NCI-H82 (cell line): ENCODE measurements around the gene SLC27A4.

Source experiments
- DNase-seq: peaks from one replicate; lab custom pipeline; 2025; lab: John Stamatoyannopoulos, UW

Gene SLC27A4

DNA sequence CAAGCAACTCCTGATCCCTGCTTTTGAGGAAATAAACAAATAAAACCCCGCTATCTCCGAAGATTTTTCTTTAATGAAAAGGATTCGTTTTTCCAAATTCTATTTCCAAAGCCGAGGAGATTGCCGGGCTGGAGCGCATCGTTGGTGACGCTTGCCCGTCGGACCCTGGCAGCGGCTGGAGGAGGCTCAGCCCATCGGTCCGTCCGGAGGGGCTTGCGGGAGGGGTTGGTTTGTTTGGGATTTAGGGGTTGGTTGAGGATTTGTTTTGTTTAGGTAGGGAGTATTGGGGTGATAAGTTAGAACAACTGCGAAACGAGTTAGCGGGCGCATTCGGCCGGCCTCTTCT is 51.6 kb downstream of the SLC27A4 start:
- DNase-seq = no peak

DNA sequence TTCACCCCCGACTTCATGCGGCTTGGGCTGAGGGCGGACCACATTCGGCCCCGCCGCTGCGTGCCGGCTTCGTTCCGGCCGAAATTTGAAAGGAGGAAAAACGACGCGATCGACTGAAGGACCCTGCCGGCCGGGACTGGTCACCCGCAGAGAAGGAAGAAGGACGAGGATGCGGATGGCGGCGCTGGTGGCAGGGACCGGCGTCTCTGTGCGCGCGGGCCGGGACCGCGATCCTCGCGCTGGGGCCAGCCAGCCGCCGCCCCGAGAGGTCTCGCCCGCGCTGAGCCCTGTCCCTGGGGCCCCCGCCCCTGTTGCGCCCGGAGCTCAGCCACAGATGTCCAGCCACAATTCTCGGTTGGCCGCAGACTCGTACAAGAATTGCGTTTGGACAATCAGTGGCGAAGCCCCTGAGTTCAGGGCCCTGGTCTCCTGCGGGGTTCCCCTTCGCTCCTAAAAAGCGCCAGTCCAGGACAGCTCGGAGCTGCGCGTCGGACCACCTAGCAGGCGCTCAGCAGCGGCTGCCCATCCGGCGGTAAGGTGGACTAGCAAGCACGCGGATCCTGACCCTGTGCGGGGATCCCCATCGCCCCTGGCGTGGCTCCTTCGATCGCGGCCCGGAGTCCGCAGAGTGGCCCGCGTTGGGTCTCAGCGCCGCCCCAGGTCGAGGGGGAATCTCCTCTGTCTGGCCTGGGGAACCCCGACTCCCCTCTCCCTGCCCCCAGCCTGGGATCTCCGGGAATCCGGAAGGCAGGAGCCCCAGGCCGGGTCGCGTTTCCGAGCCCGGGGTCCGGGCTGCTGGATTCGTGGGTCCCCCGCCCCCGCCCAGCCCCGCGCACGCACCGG is 52.2 kb downstream of the SLC27A4 start:
- no peak for DNase-seq

DNA sequence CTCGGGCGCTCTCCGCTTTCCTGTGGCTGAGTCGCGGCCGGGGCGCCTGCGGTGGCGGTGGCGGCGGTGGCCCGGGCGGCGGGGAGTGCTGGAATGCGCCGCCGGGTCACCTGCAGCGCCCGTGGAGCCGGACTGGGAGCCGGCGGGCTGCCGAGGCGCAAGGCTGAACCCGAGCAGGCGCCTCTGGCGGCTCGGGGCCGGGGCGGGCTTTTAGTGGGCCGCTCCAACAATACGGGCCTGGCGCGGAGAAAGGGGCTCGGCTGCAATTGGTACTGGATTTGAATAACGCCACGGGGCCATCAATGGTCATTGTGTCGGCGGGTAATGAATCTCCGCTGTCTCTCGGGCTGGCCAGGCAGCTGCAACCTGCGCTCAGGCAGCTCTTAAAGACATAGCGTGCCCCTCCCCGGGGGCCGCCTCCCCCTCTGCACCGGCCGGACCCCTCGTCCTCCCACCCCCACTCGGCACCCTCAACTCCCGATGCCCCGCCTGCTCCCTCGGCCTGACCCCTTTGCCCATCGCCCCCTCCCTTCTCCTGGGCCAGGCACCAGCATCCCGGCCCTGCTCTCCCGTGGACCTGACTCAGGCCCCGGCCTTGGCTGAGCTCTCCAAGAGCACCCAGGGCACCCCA is 52.9 kb downstream of the SLC27A4 start:
- no peak for DNase-seq

DNA sequence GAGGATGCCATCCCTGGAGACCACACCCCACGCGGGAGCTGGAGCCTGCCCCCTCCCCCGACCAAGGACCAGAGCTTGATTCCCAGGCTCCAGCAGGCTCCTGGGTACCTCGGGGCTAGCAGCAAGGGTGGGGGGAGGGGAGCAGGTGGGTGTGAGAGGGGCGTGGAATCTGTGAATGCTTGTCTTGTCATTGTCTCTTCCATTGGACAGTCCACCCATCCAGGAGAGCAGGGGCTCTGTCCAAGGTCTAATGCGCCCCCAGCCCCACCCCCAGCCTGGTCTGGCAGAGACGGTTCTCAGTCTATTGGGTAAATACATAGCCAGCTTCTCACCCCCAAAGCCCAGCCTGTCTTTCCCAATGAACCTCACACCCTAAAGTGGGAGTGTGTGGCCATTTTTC is 53.6 kb downstream of the SLC27A4 start:
- peak; percentile 14 for DNase-seq

DNA sequence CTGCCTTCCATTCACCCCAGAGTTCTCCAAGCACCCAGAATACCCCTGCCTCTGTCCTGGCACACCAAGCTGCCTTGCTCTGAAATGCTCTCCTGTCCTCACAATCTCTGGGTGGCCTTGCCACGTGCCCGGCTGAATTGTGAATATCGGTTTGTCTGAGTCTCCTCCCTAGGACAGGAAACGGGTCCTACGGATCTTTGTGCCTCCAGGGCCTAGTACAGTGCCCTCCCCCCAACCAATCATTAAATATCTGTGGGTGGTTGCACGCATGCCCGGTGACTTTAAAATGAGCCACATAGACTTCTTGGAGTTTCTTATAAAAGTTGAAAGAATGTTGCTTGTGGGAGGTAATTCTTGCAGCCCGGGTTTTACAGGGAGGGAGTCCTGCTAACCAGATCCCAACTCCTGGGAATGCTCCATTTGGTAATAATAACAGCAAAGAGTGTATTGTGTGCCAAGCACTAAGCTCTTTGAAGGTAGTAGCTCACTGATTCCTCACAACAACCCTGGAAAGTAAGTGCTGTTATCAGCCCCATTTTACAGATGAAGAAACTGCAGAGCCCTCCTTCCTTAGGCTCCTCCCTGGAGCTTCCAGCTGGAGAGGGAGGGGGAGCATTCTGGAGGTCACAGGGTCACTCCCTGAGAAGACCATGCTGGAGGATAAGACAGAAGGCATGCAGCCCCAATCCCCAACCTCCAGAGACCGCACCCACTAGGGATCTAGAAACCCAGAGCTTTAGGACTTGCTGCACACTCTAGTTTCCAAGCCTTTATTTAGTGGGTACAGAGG is 54.2 kb downstream of the SLC27A4 start:
- DNase-seq = peak; percentile 44

DNA sequence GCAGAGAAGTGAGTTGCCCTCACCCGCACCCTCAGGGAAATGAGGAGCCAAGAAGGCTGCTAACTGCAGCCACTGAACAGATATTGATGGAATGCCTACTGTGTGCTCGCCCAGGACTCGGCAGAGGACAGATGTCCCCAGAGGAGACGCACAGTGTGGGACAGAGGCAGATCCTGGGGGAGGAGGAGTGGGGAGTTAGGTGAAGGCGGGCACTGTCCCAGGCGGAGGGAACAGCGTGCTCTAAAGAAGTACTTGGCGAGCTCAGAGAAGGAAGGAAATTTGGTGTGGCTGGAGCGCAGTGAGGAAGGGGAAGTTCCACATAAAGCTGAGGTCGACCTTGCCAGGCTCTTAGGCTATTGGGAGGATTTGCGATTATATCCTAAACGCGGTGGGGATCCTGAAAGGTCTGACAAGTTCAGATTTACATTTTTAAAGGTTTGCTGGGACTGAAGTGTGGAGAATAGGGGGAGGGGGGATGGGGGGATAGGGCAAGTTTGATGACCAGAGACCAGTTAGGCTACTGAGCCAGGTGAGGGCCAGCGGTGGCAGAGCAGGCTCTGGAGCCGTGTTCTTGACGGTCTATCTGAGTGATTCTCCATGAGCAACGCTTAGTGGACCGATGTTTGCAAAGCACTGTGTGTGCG is 56.8 kb downstream of the SLC27A4 start:
- no peak for DNase-seq

DNA sequence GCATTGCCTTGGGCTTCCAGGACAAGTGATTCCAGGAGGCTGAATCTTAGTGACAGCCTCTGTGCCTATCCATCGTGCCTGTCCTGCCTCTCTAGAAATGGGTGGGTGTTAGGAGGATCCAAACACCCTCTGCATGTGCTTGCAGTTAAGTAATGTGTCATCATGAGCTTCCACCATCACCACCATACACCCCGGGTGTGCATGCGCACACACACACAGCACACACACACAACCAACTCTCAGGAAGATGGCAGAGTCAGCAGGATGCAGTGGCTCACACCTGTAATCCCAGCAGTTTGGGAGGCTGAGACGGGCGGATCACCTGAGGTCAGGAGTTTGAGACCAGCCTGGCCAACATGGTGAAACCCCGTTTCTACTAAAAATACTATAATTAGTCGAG is 57.5 kb downstream of the SLC27A4 start:
- no peak for DNase-seq

DNA sequence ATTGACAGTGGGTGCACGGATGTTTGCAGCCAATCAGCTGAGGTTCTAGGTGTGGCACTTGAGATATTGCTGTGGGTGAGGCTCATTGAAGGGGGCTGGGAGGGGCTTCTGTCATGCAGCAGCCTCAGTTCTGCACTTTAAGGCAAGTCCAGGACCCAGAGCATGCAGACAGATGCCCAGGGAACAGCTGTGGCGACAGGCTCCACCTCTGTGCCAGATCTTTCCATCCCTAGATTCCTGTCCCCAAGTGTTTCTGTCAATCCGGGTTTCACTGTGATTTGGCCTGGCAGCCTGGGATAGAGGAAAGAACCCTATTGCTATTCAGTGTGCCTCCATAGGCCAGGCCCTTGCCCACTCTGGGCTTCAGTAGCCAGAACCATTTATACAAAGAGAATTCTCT is 59.5 kb downstream of the SLC27A4 start:
- no peak for DNase-seq

DNA sequence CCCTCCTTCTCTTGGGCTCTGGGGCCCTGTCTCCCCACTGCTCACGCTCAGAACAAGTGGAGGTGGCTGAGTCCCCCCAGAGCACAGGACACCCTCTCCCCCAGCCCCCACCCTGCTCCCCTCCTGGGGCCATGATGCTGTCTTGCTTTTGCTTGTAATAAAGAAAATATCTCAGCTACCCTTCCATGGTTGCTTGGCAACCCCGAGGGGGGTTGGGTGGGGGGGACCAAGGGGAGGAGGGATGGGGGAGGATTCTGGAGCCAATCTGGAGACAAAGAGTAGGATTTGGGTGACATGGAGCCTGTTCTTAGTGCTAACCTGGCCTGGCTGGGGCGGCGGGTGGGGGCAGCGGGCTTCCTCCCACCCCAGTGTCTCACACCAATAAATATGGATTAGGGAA is 64.2 kb downstream of the SLC27A4 start:
- no peak for DNase-seq

DNA sequence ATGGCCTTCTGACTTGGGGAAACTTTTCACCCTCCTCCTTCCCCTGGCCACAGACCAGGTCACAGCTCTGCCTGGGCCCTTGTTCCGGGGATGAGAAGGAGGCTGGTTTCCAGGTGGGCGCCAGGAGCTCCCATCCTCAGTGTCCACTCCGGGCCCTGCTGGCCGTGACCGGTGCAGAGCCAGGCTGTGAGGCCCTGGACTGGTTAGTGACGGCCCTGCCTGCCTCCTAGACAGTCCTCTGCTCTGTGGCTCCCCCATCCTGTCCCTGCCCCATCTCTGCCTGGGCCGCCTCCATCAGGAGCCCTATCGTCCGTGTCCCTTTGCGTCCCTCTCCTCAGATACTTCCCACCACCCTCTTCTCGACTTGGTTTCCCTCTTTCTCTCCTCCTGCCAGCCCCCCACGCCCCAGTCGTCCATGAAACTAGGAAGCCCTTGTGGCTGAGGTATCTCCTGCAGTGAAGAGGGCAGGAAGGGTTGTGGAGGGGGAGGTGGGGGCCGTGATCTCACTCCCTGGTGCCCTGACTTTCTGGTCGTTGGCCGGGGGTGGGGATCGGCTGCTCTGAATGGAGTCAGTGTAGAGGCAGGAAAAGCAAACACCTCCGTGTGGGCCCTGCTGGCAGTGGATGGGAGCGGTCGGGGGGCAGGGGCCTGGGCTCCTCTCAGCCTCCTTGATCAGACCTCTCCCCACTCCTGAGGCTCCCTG is 64.9 kb downstream of the SLC27A4 start:
- no peak for DNase-seq

DNA sequence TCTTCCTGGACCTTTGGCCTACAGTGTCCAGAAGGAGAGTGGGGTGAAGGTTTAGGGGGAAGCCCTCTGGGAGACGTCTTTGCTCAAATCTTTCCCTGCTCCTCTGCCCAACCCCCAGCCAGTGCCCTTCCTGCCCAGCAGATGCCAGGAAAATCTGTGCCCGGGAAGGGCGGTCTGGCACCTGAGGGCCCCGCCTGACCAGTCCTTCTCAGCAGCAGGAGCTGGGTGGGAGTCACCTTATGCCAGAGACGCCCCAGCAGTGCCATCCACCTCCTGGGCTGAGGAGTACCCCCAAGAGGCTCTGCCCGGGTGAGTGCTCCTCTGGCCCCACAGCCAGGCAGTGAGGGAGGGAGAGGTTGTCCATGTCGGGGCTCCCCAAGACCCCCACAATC is 65.4 kb downstream of the SLC27A4 start:
- DNase-seq = no peak

DNA sequence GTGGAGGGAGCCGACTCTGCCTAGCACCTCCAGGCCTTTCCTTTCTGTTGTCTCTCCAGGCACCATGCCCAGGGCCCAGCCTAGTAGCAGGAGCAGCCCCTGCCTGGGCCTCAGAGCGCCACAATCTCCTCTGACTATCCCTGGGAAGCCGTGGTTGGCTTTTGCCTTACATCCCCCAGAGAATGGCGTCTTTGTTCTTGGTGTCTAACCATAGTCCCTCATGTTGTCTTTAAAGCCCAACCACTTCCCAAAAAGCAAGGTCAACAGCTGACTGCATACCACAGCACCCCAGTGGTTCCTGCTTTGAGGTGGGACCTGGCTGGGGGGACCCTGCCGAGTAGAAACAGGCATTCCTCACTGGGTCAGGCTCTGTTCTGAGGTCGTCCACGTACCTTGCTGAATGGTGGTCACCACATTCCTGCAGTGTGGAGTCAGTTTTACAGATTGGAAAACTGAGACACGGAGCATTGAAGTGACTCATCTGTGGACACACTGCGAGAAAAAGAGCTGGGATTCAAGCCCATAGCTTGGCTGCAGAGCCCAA is 66.6 kb downstream of the SLC27A4 start:
- DNase-seq = no peak

DNA sequence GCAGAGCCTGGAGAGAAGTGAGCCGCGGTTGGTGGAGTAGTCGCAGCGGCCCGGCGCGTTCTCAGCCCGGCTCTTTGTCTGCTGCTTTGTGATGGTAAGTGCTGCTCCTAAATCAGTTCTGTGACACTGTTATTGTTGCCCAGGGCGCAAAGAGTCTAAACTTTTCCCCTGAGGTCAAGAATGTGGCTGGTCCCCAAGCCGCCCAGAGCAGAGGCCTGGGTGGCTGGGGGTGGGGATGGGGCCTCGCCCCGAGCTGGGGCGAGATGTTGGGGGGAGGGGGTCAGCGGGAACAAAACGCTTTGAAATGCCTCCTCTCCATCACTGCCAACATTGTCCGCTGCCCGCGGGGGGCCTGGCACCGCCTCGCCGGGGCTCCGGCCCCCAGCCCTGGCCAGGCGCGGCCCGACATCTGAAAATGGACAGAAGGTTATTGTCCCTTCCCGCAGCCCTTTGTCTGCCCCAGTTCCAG is 68.7 kb downstream of the SLC27A4 start:
- no peak for DNase-seq

DNA sequence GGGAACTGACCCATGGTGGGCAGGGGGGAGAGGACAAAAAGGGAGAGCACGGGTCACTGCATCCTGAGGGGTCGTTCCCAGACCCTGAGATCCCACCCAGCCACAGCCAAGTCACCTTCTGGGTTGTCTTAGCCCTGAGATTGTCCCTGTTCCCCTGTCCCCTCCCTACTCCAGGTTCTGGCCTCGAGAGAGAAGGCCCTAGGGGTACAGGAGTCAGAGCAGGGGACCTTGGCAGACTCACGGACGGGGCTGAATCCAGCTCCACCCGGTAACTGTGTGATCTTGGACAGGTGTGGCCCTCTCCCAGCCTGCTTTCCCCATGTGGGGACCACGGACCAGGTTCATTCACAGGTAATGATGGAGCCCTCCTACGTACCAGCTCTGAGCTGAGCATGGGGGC is 69.1 kb downstream of the SLC27A4 start:
- no peak for DNase-seq

DNA sequence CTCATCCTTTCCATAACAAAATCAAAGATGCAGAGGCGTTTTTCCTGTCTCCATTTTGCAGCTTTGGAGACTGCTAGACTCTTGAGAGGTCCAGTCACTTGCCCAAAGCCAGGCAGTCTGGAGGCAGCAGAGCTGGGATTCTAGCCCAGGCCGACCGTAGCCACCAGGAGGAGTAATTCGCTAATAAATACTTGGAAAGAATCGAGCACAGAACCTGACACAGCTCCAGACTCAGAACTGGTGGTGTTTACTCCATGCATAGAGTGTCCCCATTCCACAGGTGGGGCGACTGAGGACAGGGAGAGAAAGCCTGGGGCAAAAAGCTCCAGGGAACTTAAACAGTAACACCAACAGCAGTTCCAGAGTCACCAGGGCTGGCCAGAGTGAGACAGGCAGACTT is 69.7 kb downstream of the SLC27A4 start:
- DNase-seq = peak; percentile 32
